ENCODE measurements around the gene HSD17B12.

HSD17B12 gene

GRCh38 chr11:43802509-43802908, 122.0 kb downstream of the HSD17B12 start:
- DNase-seq (ENCODE audit: low read depth in 2 of 2) = peak; percentile 16
- TF ChIP-seq CTCF (IDR thresholded peaks at IDR 0.05; ENCODE audit: low read depth, low read length) = peak; percentile 45
- H3K4me3 ChIP-seq (replicated peaks in 1 of 2; ENCODE audit: low read depth in 2 of 2, low read length in 2 of 2) = no peak overlapping the region

DNA sequence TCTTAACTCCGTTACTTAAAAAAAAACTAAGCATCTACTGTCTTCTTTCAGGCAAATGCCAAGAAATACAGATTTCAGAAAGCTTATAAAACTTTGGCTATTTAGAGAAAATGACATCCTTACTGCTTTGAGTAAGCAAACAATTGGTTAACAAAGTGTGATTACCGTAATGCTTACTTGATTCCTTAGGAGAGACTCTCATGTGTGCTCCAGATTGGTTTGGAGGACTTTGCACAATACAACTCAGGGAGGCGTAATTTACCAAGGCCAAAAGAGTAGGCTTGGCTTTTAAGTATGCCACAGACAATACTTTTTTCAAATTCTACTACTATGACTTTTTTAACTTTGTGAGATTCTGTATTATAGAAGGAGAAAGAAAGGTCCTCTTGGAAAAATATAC, 123.2 kb downstream of the HSD17B12 start:
- DNase-seq (ENCODE audit: low read depth in 2 of 2) = no peak
- no peak overlapping the region for H3K4me3 ChIP-seq (replicated peaks in 1 of 2; ENCODE audit: low read depth in 2 of 2, low read length in 2 of 2)
- no peak for TF ChIP-seq CTCF (IDR thresholded peaks at IDR 0.05; ENCODE audit: low read depth, low read length)

DNA sequence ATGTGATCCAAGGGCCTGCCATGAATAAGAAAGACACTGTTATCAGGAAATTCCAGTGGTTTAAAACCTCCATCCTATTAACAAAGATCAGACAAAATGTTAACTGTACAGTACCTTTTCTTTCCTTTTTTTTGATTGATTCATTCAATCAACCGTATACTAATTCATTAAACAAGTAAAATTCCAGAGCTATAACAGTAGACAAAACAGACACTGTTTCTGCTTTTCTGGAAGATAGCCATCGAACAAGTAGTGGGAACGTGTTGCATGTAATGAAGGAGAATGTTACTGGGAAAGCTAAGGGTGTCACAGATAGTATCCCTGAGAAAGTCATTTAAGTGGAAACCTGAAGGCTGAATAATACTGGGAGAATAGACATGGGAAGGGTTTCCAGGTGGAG, 126.4 kb downstream of the HSD17B12 start:
- DNase-seq (ENCODE audit: low read depth in 2 of 2) = no peak
- TF ChIP-seq CTCF (IDR thresholded peaks at IDR 0.05; ENCODE audit: low read depth, low read length) = no peak

GRCh38 chr11:43810929-43811596, 130.5 kb downstream of the HSD17B12 start:
- DNase-seq (ENCODE audit: low read depth in 2 of 2) = peak; percentile 22 to 53
- TF ChIP-seq CTCF (IDR thresholded peaks at IDR 0.05; ENCODE audit: low read depth, low read length) = peak; percentile 43

More for the DNA sequence above, 126.4 kb downstream of the HSD17B12 start:
- H3K4me3 ChIP-seq (replicated peaks in 1 of 2; ENCODE audit: low read depth in 2 of 2, low read length in 2 of 2) = no peak overlapping the region

GRCh38 chr11:43812471-43812870, 131.9 kb downstream of the HSD17B12 start:
- no peak overlapping the region for H3K4me3 ChIP-seq (replicated peaks in 1 of 2; ENCODE audit: low read depth in 2 of 2, low read length in 2 of 2)
- TF ChIP-seq CTCF (IDR thresholded peaks at IDR 0.05; ENCODE audit: low read depth, low read length) = no peak
- DNase-seq (ENCODE audit: low read depth in 2 of 2) = no peak

More at GRCh38 chr11:43810929-43811596, 130.5 kb downstream of the HSD17B12 start:
- no peak overlapping the region for H3K4me3 ChIP-seq (replicated peaks in 1 of 2; ENCODE audit: low read depth in 2 of 2, low read length in 2 of 2)

GRCh38 chr11:43818220-43818619, 137.7 kb downstream of the HSD17B12 start:
- TF ChIP-seq CTCF (IDR thresholded peaks at IDR 0.05; ENCODE audit: low read depth, low read length) = no peak
- no peak overlapping the region for H3K4me3 ChIP-seq (replicated peaks in 1 of 2; ENCODE audit: low read depth in 2 of 2, low read length in 2 of 2)
- DNase-seq (ENCODE audit: low read depth in 2 of 2) = no peak

DNA sequence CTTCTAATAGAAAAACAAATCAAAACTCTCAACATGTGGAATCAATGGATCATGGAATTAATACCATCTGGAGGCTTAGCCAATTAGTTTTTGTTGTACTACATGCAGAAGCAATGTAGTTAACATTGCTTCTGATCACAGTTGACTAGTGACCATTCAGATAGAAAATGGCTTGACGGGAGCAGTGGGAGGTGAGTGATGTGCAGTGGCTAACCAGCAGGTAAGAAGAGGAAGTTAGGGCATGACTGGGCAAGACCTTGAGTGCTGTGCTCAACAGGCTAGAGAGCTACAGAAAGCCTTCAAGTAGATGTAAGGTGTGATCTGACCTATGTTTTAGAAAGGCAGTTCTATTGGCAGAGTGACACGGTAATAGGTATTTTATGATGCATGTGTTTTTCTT, 139.4 kb downstream of the HSD17B12 start:
- DNase-seq (ENCODE audit: low read depth in 2 of 2) = no peak
- no peak overlapping the region for H3K4me3 ChIP-seq (replicated peaks in 1 of 2; ENCODE audit: low read depth in 2 of 2, low read length in 2 of 2)
- no peak for TF ChIP-seq CTCF (IDR thresholded peaks at IDR 0.05; ENCODE audit: low read depth, low read length)
